H1 (cell line): ENCODE measurements around the gene MPV17.

ENCODE experiments used
- BACH1 ChIP-seq: IDR thresholded peaks from 2 replicates; pipeline ENCODE4 v1.6.1; 2012; ENCODE audit warnings: low read length, improper control_type of control experiment
- CBX8 ChIP-seq: fragments of 300-800, 300-1000 bp; sonication (generic); IDR thresholded peaks from 2 replicates; pipeline ENCODE4 v1.7.1; 2016; ENCODE audit warnings: low read depth, low read length, borderline replicate concordance
- JUN ChIP-seq: IDR thresholded peaks from 2 replicates; pipeline ENCODE4 v1.6.1; 2011; ENCODE audit warnings: low read depth, mild to moderate bottlenecking, improper control_type of control experiment, low read length
- KDM1A ChIP-seq: fragments of 200-600, 300-600 bp; sonication (generic); IDR thresholded peaks from 2 replicates; pipeline ENCODE4 v1.7.1; 2016; ENCODE audit warnings: mild to moderate bottlenecking, low read length, borderline replicate concordance
- POLR2A ChIP-seq, 2 experiments: IDR thresholded peaks; 1 replicate in 1 of 2; 2 replicates in 1 of 2; pipeline ENCODE4 v1.6.1; 2011; ENCODE audit warnings: low read depth in 2 of 2, low read length in 2 of 2, mild to moderate bottlenecking in 2 of 2; ENCODE audit errors: control extremely low read depth in 1 of 2
- POLR2AphosphoS5 ChIP-seq: IDR thresholded peaks from 2 replicates; pipeline ENCODE4 v1.6.1; 2011; ENCODE audit warnings: low read depth, low read length
- SIX5 ChIP-seq: IDR thresholded peaks from 2 replicates; pipeline ENCODE4 v1.6.1; 2011; ENCODE audit warnings: mild to moderate bottlenecking, low read depth, low read length
- SP2 ChIP-seq: IDR thresholded peaks from 2 replicates; pipeline ENCODE4 v1.6.1; 2012; ENCODE audit warnings: mild to moderate bottlenecking, low read length, inconsistent platforms
- ZNF274 ChIP-seq: IDR thresholded peaks from 2 replicates; pipeline ENCODE4 v1.7.0; 2012; ENCODE audit warnings: low read length, borderline replicate concordance; ENCODE audit errors: extremely low read depth
- TF ChIP-seq, protein P1 (sequence below), 3 experiments: IDR thresholded peaks; 1 replicate in 2 of 3; 2 replicates in 1 of 3; pipeline versions ENCODE4 v1.5.1 to v1.6.1; 2011; ENCODE audit warnings: low read length in 3 of 3, mild to moderate bottlenecking in 3 of 3, inconsistent platforms in 2 of 3, low read depth in 1 of 3, moderate library complexity in 1 of 3; ENCODE audit not compliant: insufficient read depth in 1 of 3; ENCODE audit errors: control extremely low read depth in 1 of 3

DNA sequence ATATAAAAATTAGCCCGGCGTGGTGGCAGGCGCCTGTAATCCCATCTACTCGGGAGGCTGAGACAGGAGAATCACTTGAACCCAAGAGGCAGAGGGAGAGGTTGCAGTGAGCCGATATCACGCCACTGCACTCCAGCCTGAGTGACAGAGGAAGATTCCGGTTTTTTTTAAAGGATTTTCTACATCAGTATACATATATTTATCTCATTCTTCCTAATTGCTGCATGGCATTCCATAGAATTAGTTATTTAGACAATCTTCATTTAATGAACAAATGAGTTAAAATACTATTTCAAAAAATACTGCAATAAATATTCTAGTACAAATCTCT, 31.7 kb upstream of the MPV17 start:
- TF ChIP-seq SIX5 (no peak), CBX8 (no peak), SP2 (no peak), ZNF274 (no peak), KDM1A (no peak), JUN (no peak), POLR2AphosphoS5 (no peak), POLR2A (IDR thresholded peaks at IDR 0.05; ENCODE audit: control extremely low read depth in 1 of 2, low read depth in 2 of 2, low read length in 2 of 2) (no peak), BACH1 (no peak)
- TF ChIP-seq, protein P1, sequence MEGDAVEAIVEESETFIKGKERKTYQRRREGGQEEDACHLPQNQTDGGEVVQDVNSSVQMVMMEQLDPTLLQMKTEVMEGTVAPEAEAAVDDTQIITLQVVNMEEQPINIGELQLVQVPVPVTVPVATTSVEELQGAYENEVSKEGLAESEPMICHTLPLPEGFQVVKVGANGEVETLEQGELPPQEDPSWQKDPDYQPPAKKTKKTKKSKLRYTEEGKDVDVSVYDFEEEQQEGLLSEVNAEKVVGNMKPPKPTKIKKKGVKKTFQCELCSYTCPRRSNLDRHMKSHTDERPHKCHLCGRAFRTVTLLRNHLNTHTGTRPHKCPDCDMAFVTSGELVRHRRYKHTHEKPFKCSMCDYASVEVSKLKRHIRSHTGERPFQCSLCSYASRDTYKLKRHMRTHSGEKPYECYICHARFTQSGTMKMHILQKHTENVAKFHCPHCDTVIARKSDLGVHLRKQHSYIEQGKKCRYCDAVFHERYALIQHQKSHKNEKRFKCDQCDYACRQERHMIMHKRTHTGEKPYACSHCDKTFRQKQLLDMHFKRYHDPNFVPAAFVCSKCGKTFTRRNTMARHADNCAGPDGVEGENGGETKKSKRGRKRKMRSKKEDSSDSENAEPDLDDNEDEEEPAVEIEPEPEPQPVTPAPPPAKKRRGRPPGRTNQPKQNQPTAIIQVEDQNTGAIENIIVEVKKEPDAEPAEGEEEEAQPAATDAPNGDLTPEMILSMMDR (IDR thresholded peaks at IDR 0.05; ENCODE audit: control extremely low read depth in 1 of 3, insufficient read depth in 1 of 3, low read depth in 1 of 3, low read length in 3 of 3), result no peak
